Measurements from ENCODE around the gene LIMS1. TPM values are rescaled to one million over a fixed set of nuclear protein-coding genes. Genes with fewer than 3 reads are reported as not detected.
"Not testable (repeated sequence)": the region's sequence is repeated elsewhere in the genome, so short reads cannot be mapped to it uniquely, and the experiment has no call there.

Gene LIMS1
- total RNA-seq, 1 donor from 2014 or later, result 144 TPM

- no peak for TF ChIP-seq CTCF (IDR thresholded peaks at IDR 0.05; ENCODE audit: unreplicated experiment)
- no peaks in the 10 kb centered on the region for H3K36me3 Mint-ChIP-seq (ENCODE audit: low read depth, unreplicated experiment)
- H3K27me3 Mint-ChIP-seq (ENCODE audit: unreplicated experiment), result peaks cover 5% of the 10 kb centered on the region
- no peaks in the 10 kb centered on the region for H3K9me3 Mint-ChIP-seq (ENCODE audit: unreplicated experiment)
- peaks cover 59% of the 10 kb centered on the region for H3K4me1 Mint-ChIP-seq (ENCODE audit: unreplicated experiment)
- H3K27ac Mint-ChIP-seq (ENCODE audit: unreplicated experiment), result peak overlapping the region; percentile 95
- DNase-seq (ENCODE audit: low spot score), result no peak
- H3K4me3 Mint-ChIP-seq (ENCODE audit: unreplicated experiment), result peak overlapping the region; percentile 19
These were observed 60.1 kb downstream of the LIMS1 start for GRCh38 chr2:108594132-108594981.

GRCh38 chr2:108594982-108595464, 60.8 kb downstream of the LIMS1 start:
- no peaks in the 10 kb centered on the region for H3K9me3 Mint-ChIP-seq (ENCODE audit: unreplicated experiment)
- no peaks in the 10 kb centered on the region for H3K36me3 Mint-ChIP-seq (ENCODE audit: low read depth, unreplicated experiment)
- no peak for TF ChIP-seq CTCF (IDR thresholded peaks at IDR 0.05; ENCODE audit: unreplicated experiment)
- peaks cover 52% of the 10 kb centered on the region for H3K4me1 Mint-ChIP-seq (ENCODE audit: unreplicated experiment)
- peak; percentile 36 for DNase-seq (ENCODE audit: low spot score)
- peak overlapping the region; percentile 93 for H3K27ac Mint-ChIP-seq (ENCODE audit: unreplicated experiment)
- H3K27me3 Mint-ChIP-seq (ENCODE audit: unreplicated experiment), result peaks cover 5% of the 10 kb centered on the region
- H3K4me3 Mint-ChIP-seq (ENCODE audit: unreplicated experiment), result peak overlapping the region; percentile 19

- H3K27me3 Mint-ChIP-seq (ENCODE audit: unreplicated experiment); H3K36me3 Mint-ChIP-seq (ENCODE audit: low read depth, unreplicated experiment); DNase-seq (ENCODE audit: low spot score); H3K9me3 Mint-ChIP-seq (ENCODE audit: unreplicated experiment); H3K4me3 Mint-ChIP-seq (ENCODE audit: unreplicated experiment): not testable (repeated sequence)
- H3K27ac Mint-ChIP-seq (ENCODE audit: unreplicated experiment), result peak overlapping the region; percentile 93
- peaks cover 46% of the 10 kb centered on the region for H3K4me1 Mint-ChIP-seq (ENCODE audit: unreplicated experiment)
These were observed 61.5 kb downstream of the LIMS1 start for GRCh38 chr2:108595771-108596170.

- H3K27me3 Mint-ChIP-seq (ENCODE audit: unreplicated experiment); H3K36me3 Mint-ChIP-seq (ENCODE audit: low read depth, unreplicated experiment); H3K4me3 Mint-ChIP-seq (ENCODE audit: unreplicated experiment); H3K27ac Mint-ChIP-seq (ENCODE audit: unreplicated experiment); DNase-seq (ENCODE audit: low spot score); H3K9me3 Mint-ChIP-seq (ENCODE audit: unreplicated experiment): not testable (repeated sequence)
- peaks cover 38% of the 10 kb centered on the region for H3K4me1 Mint-ChIP-seq (ENCODE audit: unreplicated experiment)
- peak; percentile 18 for TF ChIP-seq CTCF (IDR thresholded peaks at IDR 0.05; ENCODE audit: unreplicated experiment)
These were observed 63.0 kb downstream of the LIMS1 start for GRCh38 chr2:108597105-108597744.

GRCh38 chr2:108601199-108601598, 66.9 kb downstream of the LIMS1 start:
- H3K4me3 Mint-ChIP-seq (ENCODE audit: unreplicated experiment), result not testable (repeated sequence)
- peaks cover 14% of the 10 kb centered on the region for H3K4me1 Mint-ChIP-seq (ENCODE audit: unreplicated experiment)

GRCh38 chr2:108602422-108602821, 68.2 kb downstream of the LIMS1 start:
- H3K9me3 Mint-ChIP-seq (ENCODE audit: unreplicated experiment), result no peaks in the 10 kb centered on the region
- H3K4me1 Mint-ChIP-seq (ENCODE audit: unreplicated experiment), result peaks cover 13% of the 10 kb centered on the region
- DNase-seq (ENCODE audit: low spot score), result no peak
- H3K4me3 Mint-ChIP-seq (ENCODE audit: unreplicated experiment), result no peak overlapping the region
- no peak for TF ChIP-seq CTCF (IDR thresholded peaks at IDR 0.05; ENCODE audit: unreplicated experiment)
- H3K27me3 Mint-ChIP-seq (ENCODE audit: unreplicated experiment), result peaks cover 3% of the 10 kb centered on the region
- peaks cover 4% of the 10 kb centered on the region for H3K36me3 Mint-ChIP-seq (ENCODE audit: low read depth, unreplicated experiment)
- no peak overlapping the region for H3K27ac Mint-ChIP-seq (ENCODE audit: unreplicated experiment)

More at GRCh38 chr2:108601199-108601598, 66.9 kb downstream of the LIMS1 start:
- H3K27ac Mint-ChIP-seq (ENCODE audit: unreplicated experiment); DNase-seq (ENCODE audit: low spot score); H3K9me3 Mint-ChIP-seq (ENCODE audit: unreplicated experiment); H3K27me3 Mint-ChIP-seq (ENCODE audit: unreplicated experiment); H3K36me3 Mint-ChIP-seq (ENCODE audit: low read depth, unreplicated experiment): not testable (repeated sequence)
